Mammary epithelial cell (primary cell): Measurements from ENCODE around the gene ZSCAN20.

ENCODE experiments used
- CTCF ChIP-seq, 2 donors: IDR thresholded peaks in 1 of 2; conservative IDR thresholded peaks in 1 of 2; 2 replicates each; pipeline ENCODE4 v1.5.1; 2011 to 2012; ENCODE audit warnings: inconsistent platforms in 2 of 2, low read length in 2 of 2, mild to moderate bottlenecking in 2 of 2, control low read depth in 1 of 2, low read depth in 1 of 2; ENCODE audit not compliant: insufficient read depth in 1 of 2; ENCODE audit errors: extremely low read depth in 1 of 2
- EZH2 ChIP-seq: IDR thresholded peaks from 2 replicates; pipeline ENCODE4 v1.6.1; 2012; ENCODE audit warnings: low read length, inconsistent platforms, borderline replicate concordance

- no peak for TF ChIP-seq CTCF (conservative IDR thresholded peaks at IDR 0.05 in 1 of 2, IDR thresholded peaks at IDR 0.05 in 1 of 2; ENCODE audit: extremely low read depth in 1 of 2, insufficient read depth in 1 of 2, low read depth in 1 of 2, low read length in 2 of 2)
- no peak for TF ChIP-seq EZH2
These were observed 38.7 kb upstream of the ZSCAN20 start for GRCh38 chr1:33433509-33434362.
